HG03571 (cell line): ENCODE results near the gene P2RX3.

Experiments
- ATAC-seq: cut with Tn5 transposase; IDR thresholded peaks from one replicate; pipeline ENCODE4 v1.9.1; 2021; ENCODE audit not compliant: unreplicated experiment

The P2RX3 gene

GRCh38 chr11:57414612-57415212 lies 76.6 kb downstream of the P2RX3 start:
- no peak for ATAC-seq

- ATAC-seq: no peak
Observed at GRCh38 chr11:57416436-57416835, 78.3 kb downstream of the P2RX3 start.

GRCh38 chr11:57417056-57417455 lies 78.9 kb downstream of the P2RX3 start:
- ATAC-seq: no peak

- no peak for ATAC-seq
Observed at GRCh38 chr11:57418131-57418530, 80.0 kb downstream of the P2RX3 start.

GRCh38 chr11:57419146-57419545 lies 81.0 kb downstream of the P2RX3 start:
- ATAC-seq: no peak

GRCh38 chr11:57421066-57421465 lies 82.9 kb downstream of the P2RX3 start:
- no peak for ATAC-seq

GRCh38 chr11:57421805-57422204 lies 83.7 kb downstream of the P2RX3 start:
- no peak for ATAC-seq
